HG03045 (cell line): ENCODE data around the gene CBX7.
"Not testable (repeated sequence)": the region's sequence is repeated elsewhere in the genome, so short reads cannot be mapped to it uniquely, and the experiment has no call there.

ENCODE experiments used
- ATAC-seq: cut with Tn5 transposase; IDR thresholded peaks from one replicate; pipeline ENCODE4 v1.9.1; 2021; ENCODE audit warnings: mild to moderate bottlenecking, moderate library complexity; ENCODE audit not compliant: unreplicated experiment

The CBX7 gene

GRCh38 chr22:39174498-39175352 lies 22.2 kb upstream of the CBX7 start:
- ATAC-seq: no peak

GRCh38 chr22:39173787-39174497 lies 21.5 kb upstream of the CBX7 start:
- no peak for ATAC-seq

GRCh38 chr22:39173050-39173706 lies 20.7 kb upstream of the CBX7 start:
- no peak for ATAC-seq

GRCh38 chr22:39172265-39173049 lies 20.0 kb upstream of the CBX7 start:
- ATAC-seq: not testable (repeated sequence)

GRCh38 chr22:39171623-39172264 lies 19.3 kb upstream of the CBX7 start:
- ATAC-seq: no peak

- ATAC-seq: no peak
Measured at GRCh38 chr22:39170825-39171622, 18.5 kb upstream of the CBX7 start.

- no peak for ATAC-seq
Measured at GRCh38 chr22:39169797-39170466, 17.5 kb upstream of the CBX7 start.

GRCh38 chr22:39166547-39166946 lies 14.1 kb upstream of the CBX7 start:
- no peak for ATAC-seq

- not testable (repeated sequence) for ATAC-seq
Measured at GRCh38 chr22:39156093-39156492, 3.6 kb upstream of the CBX7 start.

GRCh38 chr22:39155421-39155820 lies 2.9 kb upstream of the CBX7 start:
- ATAC-seq: no peak

GRCh38 chr22:39153220-39153717 lies 789 bp upstream of the CBX7 start:
- ATAC-seq: no peak

- ATAC-seq: no peak
Measured at GRCh38 chr22:39152024-39152510, 413 bp downstream of the CBX7 start.

- ATAC-seq: no peak
Measured at GRCh38 chr22:39151329-39151975, 1.0 kb downstream of the CBX7 start.

- no peak for ATAC-seq
Measured at GRCh38 chr22:39150848-39151215, 1.6 kb downstream of the CBX7 start.

GRCh38 chr22:39149915-39150847 lies 2.3 kb downstream of the CBX7 start:
- no peak for ATAC-seq

- ATAC-seq: no peak
Measured at GRCh38 chr22:39148727-39149535, 3.5 kb downstream of the CBX7 start.
